C4-2B (cell line): ENCODE data around the gene HOXC9.

Experiments used
- ZFX ChIP-seq: fragments of 450-650 bp; IDR thresholded peaks from 2 replicates; pipeline ENCODE4 v1.6.1; 2017
- TF ChIP-seq, protein P1 (sequence below): fragments of 450-650 bp; conservative IDR thresholded peaks from 2 replicates; pipeline ENCODE4 v1.5.1; 2017; ENCODE audit warnings: mild to moderate bottlenecking

GRCh38 chr12:53952871-53953734, 46.9 kb upstream of the HOXC9 start:
- TF ChIP-seq, protein P1, sequence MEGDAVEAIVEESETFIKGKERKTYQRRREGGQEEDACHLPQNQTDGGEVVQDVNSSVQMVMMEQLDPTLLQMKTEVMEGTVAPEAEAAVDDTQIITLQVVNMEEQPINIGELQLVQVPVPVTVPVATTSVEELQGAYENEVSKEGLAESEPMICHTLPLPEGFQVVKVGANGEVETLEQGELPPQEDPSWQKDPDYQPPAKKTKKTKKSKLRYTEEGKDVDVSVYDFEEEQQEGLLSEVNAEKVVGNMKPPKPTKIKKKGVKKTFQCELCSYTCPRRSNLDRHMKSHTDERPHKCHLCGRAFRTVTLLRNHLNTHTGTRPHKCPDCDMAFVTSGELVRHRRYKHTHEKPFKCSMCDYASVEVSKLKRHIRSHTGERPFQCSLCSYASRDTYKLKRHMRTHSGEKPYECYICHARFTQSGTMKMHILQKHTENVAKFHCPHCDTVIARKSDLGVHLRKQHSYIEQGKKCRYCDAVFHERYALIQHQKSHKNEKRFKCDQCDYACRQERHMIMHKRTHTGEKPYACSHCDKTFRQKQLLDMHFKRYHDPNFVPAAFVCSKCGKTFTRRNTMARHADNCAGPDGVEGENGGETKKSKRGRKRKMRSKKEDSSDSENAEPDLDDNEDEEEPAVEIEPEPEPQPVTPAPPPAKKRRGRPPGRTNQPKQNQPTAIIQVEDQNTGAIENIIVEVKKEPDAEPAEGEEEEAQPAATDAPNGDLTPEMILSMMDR = no peak
- TF ChIP-seq ZFX = no peak
